Measurements from ENCODE around the gene SIL1.

GRCh38 chr5:139077899-139078298, 120.3 kb downstream of the SIL1 start:
- TF ChIP-seq CTCF (IDR thresholded peaks at IDR 0.05) = no peak
- TF ChIP-seq POLR2A (IDR thresholded peaks at IDR 0.05) = no peak
- no peak for TF ChIP-seq POLR2AphosphoS5 (IDR thresholded peaks at IDR 0.05)
